Gastrocnemius medialis (tissue), 4 donors: Measurements from ENCODE around the gene ADORA2A.

ENCODE experiments used
- CTCF ChIP-seq, 5 experiments: fragments of 450-650 bp in 3 of 5; fragments of 200-600 bp in 2 of 5; sonication (generic) in 2 of 5; IDR thresholded peaks in 4 of 5; conservative IDR thresholded peaks in 1 of 5; 1 replicate in 4 of 5; 2 replicates in 1 of 5; pipeline ENCODE4 v1.5.1; 2016 to 2019; ENCODE audit warnings: antibody characterized with exemption in 5 of 5, mild to moderate bottlenecking in 3 of 5, moderate library complexity in 3 of 5
- POLR2A ChIP-seq, 2 donors: fragments of 450-650 bp; IDR thresholded peaks; one replicate each; pipeline ENCODE4 v1.6.1; 2017; ENCODE audit warnings: antibody characterized with exemption in 2 of 2, mild to moderate bottlenecking in 2 of 2, moderate library complexity in 2 of 2

GRCh38 chr22:24403346-24403745 is 24.1 kb upstream of the ADORA2A start:
- TF ChIP-seq POLR2A (IDR thresholded peaks at IDR 0.05) (no peak), CTCF (IDR thresholded peaks at IDR 0.05 in 4 of 5, conservative IDR thresholded peaks at IDR 0.05 in 1 of 5) (no peak)
